ENCODE results near the gene TBX3.

TBX3 gene

GRCh38 chr12:114697243-114697716 lies 13.3 kb upstream of the TBX3 start:
- DNase-seq (ENCODE audit: extremely low read depth, low read depth), result no peak
- no peak overlapping the region for H3K4me3 ChIP-seq (replicated peaks; ENCODE audit: low read depth, low read length)
- TF ChIP-seq, protein P1, sequence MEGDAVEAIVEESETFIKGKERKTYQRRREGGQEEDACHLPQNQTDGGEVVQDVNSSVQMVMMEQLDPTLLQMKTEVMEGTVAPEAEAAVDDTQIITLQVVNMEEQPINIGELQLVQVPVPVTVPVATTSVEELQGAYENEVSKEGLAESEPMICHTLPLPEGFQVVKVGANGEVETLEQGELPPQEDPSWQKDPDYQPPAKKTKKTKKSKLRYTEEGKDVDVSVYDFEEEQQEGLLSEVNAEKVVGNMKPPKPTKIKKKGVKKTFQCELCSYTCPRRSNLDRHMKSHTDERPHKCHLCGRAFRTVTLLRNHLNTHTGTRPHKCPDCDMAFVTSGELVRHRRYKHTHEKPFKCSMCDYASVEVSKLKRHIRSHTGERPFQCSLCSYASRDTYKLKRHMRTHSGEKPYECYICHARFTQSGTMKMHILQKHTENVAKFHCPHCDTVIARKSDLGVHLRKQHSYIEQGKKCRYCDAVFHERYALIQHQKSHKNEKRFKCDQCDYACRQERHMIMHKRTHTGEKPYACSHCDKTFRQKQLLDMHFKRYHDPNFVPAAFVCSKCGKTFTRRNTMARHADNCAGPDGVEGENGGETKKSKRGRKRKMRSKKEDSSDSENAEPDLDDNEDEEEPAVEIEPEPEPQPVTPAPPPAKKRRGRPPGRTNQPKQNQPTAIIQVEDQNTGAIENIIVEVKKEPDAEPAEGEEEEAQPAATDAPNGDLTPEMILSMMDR (IDR thresholded peaks at IDR 0.05; ENCODE audit: low read depth, low read length, missing control alignments), result no peak

GRCh38 chr12:114696443-114697242 lies 12.7 kb upstream of the TBX3 start:
- TF ChIP-seq, protein P1 (IDR thresholded peaks at IDR 0.05; ENCODE audit: low read depth, low read length, missing control alignments), result no peak
- DNase-seq (ENCODE audit: extremely low read depth, low read depth), result no peak

DNA sequence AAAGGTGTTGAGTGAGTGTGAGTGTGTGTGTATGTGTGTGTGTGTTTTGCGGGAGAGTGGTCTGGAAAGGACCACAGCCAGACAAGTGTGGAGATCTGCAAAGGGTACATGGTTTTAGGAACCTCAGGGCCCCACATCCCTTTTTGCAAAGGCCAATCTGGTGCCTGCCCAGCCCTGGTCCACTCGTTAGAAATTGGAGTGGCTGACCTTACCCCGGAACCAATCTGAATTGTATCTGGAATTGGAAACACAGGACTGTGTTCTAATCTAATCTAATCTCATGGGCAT lies 11.3 kb upstream of the TBX3 start:
- H3K4me3 ChIP-seq (replicated peaks; ENCODE audit: low read depth, low read length), result no peak overlapping the region
- DNase-seq (ENCODE audit: extremely low read depth, low read depth), result no peak
- TF ChIP-seq, protein P1 (IDR thresholded peaks at IDR 0.05; ENCODE audit: low read depth, low read length, missing control alignments), result no peak

More at GRCh38 chr12:114696443-114697242, 12.7 kb upstream of the TBX3 start:
- H3K4me3 ChIP-seq (replicated peaks; ENCODE audit: low read depth, low read length), result no peak overlapping the region

GRCh38 chr12:114694436-114695304 lies 10.7 kb upstream of the TBX3 start:
- H3K4me3 ChIP-seq (replicated peaks; ENCODE audit: low read depth, low read length), result no peak overlapping the region
- no peak for DNase-seq (ENCODE audit: extremely low read depth, low read depth)
- TF ChIP-seq, protein P1 (IDR thresholded peaks at IDR 0.05; ENCODE audit: low read depth, low read length, missing control alignments), result no peak

- TF ChIP-seq, protein P1 (IDR thresholded peaks at IDR 0.05; ENCODE audit: low read depth, low read length, missing control alignments), result no peak
- H3K4me3 ChIP-seq (replicated peaks; ENCODE audit: low read depth, low read length), result peak overlapping the region; percentile 61
Measured at GRCh38 chr12:114693532-114693931, 9.6 kb upstream of the TBX3 start.

GRCh38 chr12:114693059-114693531 lies 9.1 kb upstream of the TBX3 start:
- DNase-seq (ENCODE audit: extremely low read depth, low read depth), result no peak
- peak overlapping the region; percentile 61 for H3K4me3 ChIP-seq (replicated peaks; ENCODE audit: low read depth, low read length)
- TF ChIP-seq, protein P1 (IDR thresholded peaks at IDR 0.05; ENCODE audit: low read depth, low read length, missing control alignments), result no peak

More at GRCh38 chr12:114693532-114693931, 9.6 kb upstream of the TBX3 start:
- DNase-seq (ENCODE audit: extremely low read depth, low read depth), result no peak

Data from HFF-Myc (cell line).